ENCODE measurements around the gene CORO2B. TPM values are rescaled to one million over a fixed set of nuclear protein-coding genes. Genes with fewer than 3 reads are reported as not detected.

Gene CORO2B
- polyA plus RNA-seq, 1 of the 3 experiments (the other 2 are of a cell fraction) = 3.6 TPM

- no peaks in the 10 kb centered on the region for H4K20me1 ChIP-seq (ENCODE audit: insufficient read depth)
- no peaks in the 10 kb centered on the region for H3K9me3 ChIP-seq
- no peak overlapping the region for H3K4me3 ChIP-seq (ENCODE audit: low read depth in 2 of 2, low read length in 1 of 2)
- H3K9ac ChIP-seq = no peak overlapping the region
- H3F3A ChIP-seq (replicated peaks; ENCODE audit: insufficient read depth) = no peaks in the 10 kb centered on the region
- ChIA-PET POLR2A (no interaction called here), CTCF (interaction anchor here (1.0 kb wide), 2 partner anchors 54 to 311 kb away, joined by 3 read pairs; no protein-coding TSS in a partner anchor)
- DNase-seq = no peak
- no peaks in the 10 kb centered on the region for H3K36me3 ChIP-seq (replicated peaks in 1 of 2; ENCODE audit: control insufficient read depth in 1 of 2, insufficient read depth in 2 of 2, low read length in 1 of 2)
- H2AFZ ChIP-seq (ENCODE audit: low read depth) = no peak overlapping the region
- 82% methylated on average over 6 of the region's 6 CpGs for WGBS (ENCODE audit: low lambda C conversion rate)
- no peaks in the 10 kb centered on the region for H3K27me3 ChIP-seq (ENCODE audit: insufficient read depth)
- TF ChIP-seq NRF1 (IDR thresholded peaks at IDR 0.05; ENCODE audit: low read depth, low read length) = no peak
- TF ChIP-seq ELF1 (IDR thresholded peaks at IDR 0.05) = no peak
- no peak for TF ChIP-seq MXI1 (IDR thresholded peaks at IDR 0.05; ENCODE audit: low read depth, low read length)
- TF ChIP-seq IRF3 (IDR thresholded peaks at IDR 0.05; ENCODE audit: low read depth, low read length) = no peak
- TF ChIP-seq TAF1 (IDR thresholded peaks at IDR 0.05; ENCODE audit: borderline replicate concordance, low read depth, low read length) = no peak
- no peak for TF ChIP-seq JUND (IDR thresholded peaks at IDR 0.05)
- TF ChIP-seq MAX (IDR thresholded peaks at IDR 0.05; ENCODE audit: low read depth) = no peak
- no peak for TF ChIP-seq CTCF (IDR thresholded peaks at IDR 0.05)
- TF ChIP-seq YY1 (IDR thresholded peaks at IDR 0.05; ENCODE audit: low read depth) = no peak
- no peak for TF ChIP-seq SIN3A (IDR thresholded peaks at IDR 0.05; ENCODE audit: borderline replicate concordance, low read depth, low read length)
- TF ChIP-seq POLR2AphosphoS5 (IDR thresholded peaks at IDR 0.05; ENCODE audit: low read depth, low read length) = no peak
- H3K9me2 ChIP-seq = no peaks in the 10 kb centered on the region
- H3K79me2 ChIP-seq (ENCODE audit: insufficient read depth) = no peaks in the 10 kb centered on the region
- H3K4me1 ChIP-seq (ENCODE audit: control insufficient read depth in 1 of 2, insufficient read depth in 2 of 2, low read depth in 1 of 2, low read length in 1 of 2) = peaks cover under 1 to 2% of the 10 kb centered on the region in 2 experiments; a peak in 1 of 4 replicates
- H3K4me2 ChIP-seq = no peak overlapping the region
- H3K27ac ChIP-seq (ENCODE audit: low read depth in 2 of 2, low read length in 1 of 2) = no peak overlapping the region
These were observed 34.4 kb downstream of the CORO2B start for GRCh38 chr15:68612979-68613740.

GRCh38 chr15:68614286-68615035 lies 35.7 kb downstream of the CORO2B start:
- Histone ChIP-seq H3K9ac (no peak overlapping the region), H3K9me2 (no peaks in the 10 kb centered on the region), H2AFZ (ENCODE audit: low read depth) (no peak overlapping the region), H3K27me3 (ENCODE audit: insufficient read depth) (no peaks in the 10 kb centered on the region), H3K4me3 (ENCODE audit: low read depth in 2 of 2, low read length in 1 of 2) (no peak overlapping the region), H3K27ac (ENCODE audit: low read depth in 2 of 2, low read length in 1 of 2) (no peak overlapping the region), H4K20me1 (ENCODE audit: insufficient read depth) (no peaks in the 10 kb centered on the region), H3K4me2 (no peak overlapping the region), H3K79me2 (ENCODE audit: insufficient read depth) (no peaks in the 10 kb centered on the region), H3K36me3 (replicated peaks in 1 of 2; ENCODE audit: control insufficient read depth in 1 of 2, insufficient read depth in 2 of 2, low read length in 1 of 2) (no peaks in the 10 kb centered on the region), H3K9me3 (no peaks in the 10 kb centered on the region), H3K4me1 (ENCODE audit: control insufficient read depth in 1 of 2, insufficient read depth in 2 of 2, low read depth in 1 of 2, low read length in 1 of 2) (peaks cover 5 to 13% of the 10 kb centered on the region in 2 experiments; a peak in 2 of 4 replicates), H3F3A (replicated peaks; ENCODE audit: insufficient read depth) (peaks cover 4% of the 10 kb centered on the region)
- WGBS (ENCODE audit: low lambda C conversion rate) = 93% methylated on average over 14 of the region's 17 CpGs
- ChIA-PET POLR2A (no interaction called here), CTCF (interaction anchor here (1.2 to 2.1 kb wide), 2 partner anchors 17 to 59 kb away, joined by 4 to 9 read pairs; no protein-coding TSS in a partner anchor)
- no peak for DNase-seq
- TF ChIP-seq IRF3 (IDR thresholded peaks at IDR 0.05; ENCODE audit: low read depth, low read length) (no peak), POLR2AphosphoS5 (IDR thresholded peaks at IDR 0.05; ENCODE audit: low read depth, low read length) (no peak), EZH2phosphoT487 (IDR thresholded peaks at IDR 0.05; ENCODE audit: borderline replicate concordance, low read depth) (no peak), RCOR1 (IDR thresholded peaks at IDR 0.05; ENCODE audit: low read length) (no peak), RXRA (IDR thresholded peaks at IDR 0.05; ENCODE audit: borderline replicate concordance, low read depth) (no peak), ZBTB33 (IDR thresholded peaks at IDR 0.05; ENCODE audit: borderline replicate concordance, low read depth) (no peak), CHD2 (IDR thresholded peaks at IDR 0.05; ENCODE audit: low read length, partially characterized antibody) (no peak), TEAD4 (IDR thresholded peaks at IDR 0.05; ENCODE audit: borderline replicate concordance, insufficient read depth) (no peak), RAD21 (IDR thresholded peaks at IDR 0.05; ENCODE audit: low read length) (no peak)
